GM06990 (cell line): ENCODE results near the gene LPCAT1.
"Not testable (repeated sequence)": the region's sequence is repeated elsewhere in the genome, so short reads cannot be mapped to it uniquely, and the experiment has no call there.

Source experiments
- DNase-seq: peaks from one replicate; pipeline ENCODE4 v3.0.0-alpha.2; 2011; ENCODE audit not compliant: insufficient read length; ENCODE audit errors: extremely low read depth
- H3K27me3 ChIP-seq: replicated peaks from 2 replicates; pipeline ENCODE4 v1.6.0; 2011; ENCODE audit warnings: low read length; ENCODE audit not compliant: control insufficient read depth, insufficient read depth
- H3K36me3 ChIP-seq: 2 replicates; pipeline ENCODE4 v1.5.1; 2011; ENCODE audit warnings: low read length; ENCODE audit not compliant: control insufficient read depth, insufficient read depth
- H3K4me3 ChIP-seq: replicated peaks from 2 replicates; pipeline ENCODE4 v1.5.1; 2011; ENCODE audit warnings: low read depth, mild to moderate bottlenecking, control low read depth, low read length
- TF ChIP-seq, protein P1 (sequence below): IDR thresholded peaks from 2 replicates; pipeline ENCODE4 v1.5.1; 2011; ENCODE audit warnings: low read length, control low read depth, mild to moderate bottlenecking, inconsistent platforms; ENCODE audit not compliant: insufficient read depth, poor library complexity, severe bottlenecking

Gene LPCAT1, protein sequence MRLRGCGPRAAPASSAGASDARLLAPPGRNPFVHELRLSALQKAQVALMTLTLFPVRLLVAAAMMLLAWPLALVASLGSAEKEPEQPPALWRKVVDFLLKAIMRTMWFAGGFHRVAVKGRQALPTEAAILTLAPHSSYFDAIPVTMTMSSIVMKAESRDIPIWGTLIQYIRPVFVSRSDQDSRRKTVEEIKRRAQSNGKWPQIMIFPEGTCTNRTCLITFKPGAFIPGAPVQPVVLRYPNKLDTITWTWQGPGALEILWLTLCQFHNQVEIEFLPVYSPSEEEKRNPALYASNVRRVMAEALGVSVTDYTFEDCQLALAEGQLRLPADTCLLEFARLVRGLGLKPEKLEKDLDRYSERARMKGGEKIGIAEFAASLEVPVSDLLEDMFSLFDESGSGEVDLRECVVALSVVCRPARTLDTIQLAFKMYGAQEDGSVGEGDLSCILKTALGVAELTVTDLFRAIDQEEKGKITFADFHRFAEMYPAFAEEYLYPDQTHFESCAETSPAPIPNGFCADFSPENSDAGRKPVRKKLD

DNA sequence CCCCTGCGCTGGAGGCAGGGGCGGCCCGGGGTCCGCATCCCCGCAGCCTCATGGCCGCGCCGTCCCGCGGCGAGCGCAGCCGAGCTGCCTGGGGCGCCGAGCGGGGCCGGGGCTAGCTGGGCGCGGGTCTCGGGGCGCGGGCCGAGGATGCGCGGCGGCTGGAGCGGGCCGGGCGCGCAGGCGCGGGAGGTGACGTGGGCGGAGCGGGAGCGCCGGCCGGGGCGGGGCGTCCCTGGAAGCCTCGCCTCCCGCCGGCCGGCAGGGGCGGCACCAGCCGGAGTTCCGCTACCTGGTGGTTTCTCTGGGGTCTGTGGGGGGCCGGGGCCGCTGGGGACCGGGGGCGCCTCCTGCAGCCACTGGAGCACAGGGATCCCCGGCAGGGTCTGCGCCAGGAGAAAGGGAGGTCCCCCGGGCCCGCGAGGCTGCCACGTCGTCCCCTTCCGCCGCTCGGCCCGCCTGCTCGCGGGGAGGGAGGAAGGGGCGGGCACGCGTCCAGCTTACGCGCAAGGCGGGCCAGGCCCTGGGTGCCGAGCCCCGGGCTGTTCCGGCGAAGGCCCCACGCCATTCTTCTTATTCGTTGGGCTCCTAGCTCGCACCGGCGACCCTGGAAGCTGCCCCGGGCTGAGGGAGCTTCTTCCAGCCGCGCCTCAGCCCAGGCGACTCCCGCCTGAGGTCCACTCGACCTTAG is at the start of gene LPCAT1:
TSS of gene LPCAT1 (minus strand) at position 168 of the 688 bp plus-strand sequence. CDS start at position 52, 116 bp downstream.
- TF ChIP-seq, protein P1, sequence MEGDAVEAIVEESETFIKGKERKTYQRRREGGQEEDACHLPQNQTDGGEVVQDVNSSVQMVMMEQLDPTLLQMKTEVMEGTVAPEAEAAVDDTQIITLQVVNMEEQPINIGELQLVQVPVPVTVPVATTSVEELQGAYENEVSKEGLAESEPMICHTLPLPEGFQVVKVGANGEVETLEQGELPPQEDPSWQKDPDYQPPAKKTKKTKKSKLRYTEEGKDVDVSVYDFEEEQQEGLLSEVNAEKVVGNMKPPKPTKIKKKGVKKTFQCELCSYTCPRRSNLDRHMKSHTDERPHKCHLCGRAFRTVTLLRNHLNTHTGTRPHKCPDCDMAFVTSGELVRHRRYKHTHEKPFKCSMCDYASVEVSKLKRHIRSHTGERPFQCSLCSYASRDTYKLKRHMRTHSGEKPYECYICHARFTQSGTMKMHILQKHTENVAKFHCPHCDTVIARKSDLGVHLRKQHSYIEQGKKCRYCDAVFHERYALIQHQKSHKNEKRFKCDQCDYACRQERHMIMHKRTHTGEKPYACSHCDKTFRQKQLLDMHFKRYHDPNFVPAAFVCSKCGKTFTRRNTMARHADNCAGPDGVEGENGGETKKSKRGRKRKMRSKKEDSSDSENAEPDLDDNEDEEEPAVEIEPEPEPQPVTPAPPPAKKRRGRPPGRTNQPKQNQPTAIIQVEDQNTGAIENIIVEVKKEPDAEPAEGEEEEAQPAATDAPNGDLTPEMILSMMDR = no peak
- peaks cover 15% of the 10 kb centered on the region for H3K36me3 ChIP-seq
- peak within 1 kb of the TSS; percentile 85 for H3K4me3 ChIP-seq
- peak; percentile 86 for DNase-seq
- H3K27me3 ChIP-seq = no peaks in the 10 kb centered on the region

DNA sequence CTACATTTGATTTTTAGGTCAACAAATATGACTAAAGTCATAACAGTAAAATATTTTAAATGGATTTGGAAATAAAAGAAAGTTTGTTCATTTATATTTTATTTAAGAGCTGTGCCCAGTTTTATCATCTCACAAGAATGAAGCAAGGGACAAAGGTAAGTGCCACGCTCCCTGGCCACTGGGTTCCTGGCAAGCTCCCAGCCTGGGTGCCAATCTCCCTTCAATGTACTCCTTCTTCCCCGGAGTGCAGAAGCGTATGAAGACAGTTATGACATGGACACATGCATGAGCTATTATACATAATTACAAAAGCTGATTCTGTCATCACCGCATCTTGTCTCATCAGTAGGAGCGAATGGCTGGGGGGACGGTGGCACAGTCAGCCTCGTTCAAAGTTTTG is 48.1 kb upstream of the LPCAT1 start:
- not testable (repeated sequence) for H3K36me3 ChIP-seq

DNA sequence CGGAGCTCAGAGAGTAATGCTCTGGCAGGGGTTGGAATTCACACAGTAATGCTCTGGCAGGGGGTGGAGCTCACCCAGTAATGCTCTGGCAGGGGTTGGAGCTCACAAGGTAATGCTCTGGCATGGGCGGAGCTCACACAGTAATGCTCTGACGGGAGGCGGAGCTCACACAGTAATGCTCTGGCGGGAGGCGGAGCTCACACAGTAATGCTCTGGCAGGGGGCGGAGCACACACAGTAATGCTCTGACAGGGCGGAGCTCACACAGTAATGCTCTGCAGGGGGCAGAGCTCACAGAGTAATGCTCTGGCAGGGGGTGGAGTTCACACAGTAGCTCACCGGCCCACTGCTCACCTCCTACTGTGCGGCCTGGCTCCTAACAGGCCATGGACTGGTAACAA is 47.2 kb upstream of the LPCAT1 start:
- no peak overlapping the region for H3K4me3 ChIP-seq
- H3K36me3 ChIP-seq = peaks cover 4% of the 10 kb centered on the region
- H3K27me3 ChIP-seq = no peaks in the 10 kb centered on the region
- TF ChIP-seq, protein P1 = no peak
- no peak for DNase-seq

More for the DNA sequence above, 48.1 kb upstream of the LPCAT1 start:
- not testable (repeated sequence) for H3K4me3 ChIP-seq, H3K27me3 ChIP-seq, DNase-seq

DNA sequence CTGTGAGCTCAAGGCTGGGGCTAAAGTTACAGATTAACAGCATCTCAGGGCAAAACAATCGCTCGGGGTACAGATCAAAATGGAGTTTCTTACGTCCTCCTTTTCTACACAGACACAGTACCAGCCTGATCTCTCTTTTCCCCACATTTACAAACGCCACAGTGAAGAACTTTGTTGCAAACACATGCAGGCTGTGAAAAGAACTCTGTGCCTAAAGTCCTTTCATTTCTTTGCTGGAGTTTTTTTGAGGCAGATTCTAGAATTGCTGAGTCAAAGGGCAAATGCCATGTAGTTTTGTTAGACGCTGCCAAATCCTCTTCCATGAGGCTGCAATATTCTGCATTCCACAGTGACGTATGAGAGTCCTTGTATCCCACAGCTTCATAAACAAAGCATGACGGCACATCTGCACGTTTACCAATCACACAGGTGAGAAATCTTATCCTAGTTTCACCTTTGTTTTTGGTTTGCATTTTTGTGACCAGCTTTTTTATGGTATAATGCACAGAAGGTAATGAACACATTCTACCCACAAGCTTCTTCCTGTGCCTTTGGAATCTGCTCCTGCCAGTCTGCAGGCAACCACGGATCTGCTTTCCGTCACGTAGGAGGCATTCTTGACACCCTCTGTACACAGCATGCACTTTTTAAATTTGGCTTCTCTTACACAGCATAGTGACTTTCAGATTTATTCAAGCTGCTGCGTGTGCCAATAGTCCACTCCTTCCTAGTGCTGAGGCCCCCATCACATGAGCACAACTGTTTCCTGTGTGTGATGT is 44.6 kb upstream of the LPCAT1 start:
- Histone ChIP-seq H3K27me3 (no peaks in the 10 kb centered on the region), H3K36me3 (peaks cover 2% of the 10 kb centered on the region), H3K4me3 (no peak overlapping the region)
- TF ChIP-seq, protein P1 = no peak
- DNase-seq = no peak

DNA sequence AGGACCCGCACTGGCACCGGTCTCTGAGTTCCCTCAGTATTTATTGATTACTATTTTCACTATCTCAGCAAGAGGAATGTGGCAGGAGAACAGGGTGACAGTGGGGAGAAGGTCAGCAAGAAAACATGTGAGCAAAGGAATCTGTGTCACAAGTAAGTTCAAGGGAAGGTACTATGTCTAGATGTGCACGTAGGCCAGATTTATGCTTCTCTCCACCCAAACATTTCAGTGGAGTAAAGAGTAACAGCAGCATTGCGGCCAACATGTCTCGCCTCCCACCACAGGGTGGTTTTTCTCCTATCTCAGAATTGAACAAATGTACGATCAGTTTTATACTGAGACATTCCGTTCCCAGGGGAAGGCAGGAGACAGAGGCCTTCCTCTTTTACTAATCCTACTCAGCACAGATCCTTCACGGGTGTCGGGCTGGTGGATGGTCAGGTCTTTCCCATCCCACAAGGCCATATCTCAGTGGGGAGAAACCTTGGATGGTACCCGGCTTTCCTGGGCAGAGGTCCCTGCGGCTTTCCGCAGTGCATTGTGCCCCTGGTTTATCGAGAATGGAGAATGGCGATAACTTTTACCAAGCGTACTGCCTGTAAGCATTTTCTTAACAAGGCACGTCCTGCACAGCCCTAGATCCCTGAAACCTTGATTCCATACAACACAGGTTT is 43.9 kb upstream of the LPCAT1 start:
- H3K27me3 ChIP-seq, H3K4me3 ChIP-seq, H3K36me3 ChIP-seq, DNase-seq: not testable (repeated sequence)
